ENCODE data around the gene ACBD6.

Gene ACBD6

GRCh38 chr1:180384286-180385005 lies 117.9 kb downstream of the ACBD6 start:
- no peaks in the 10 kb centered on the region for H3F3A ChIP-seq (ENCODE audit: control insufficient read depth, insufficient read depth)
- TF ChIP-seq EZH2phosphoT487 (IDR thresholded peaks at IDR 0.05; ENCODE audit: borderline replicate concordance, low read length) (no peak), CTCF (IDR thresholded peaks at IDR 0.05; ENCODE audit: low read depth, low read length, poor library complexity, severe bottlenecking) (no peak)
- H3K9me3 ChIP-seq (ENCODE audit: control insufficient read depth, insufficient read depth, low read length) = peaks cover 30% of the 10 kb centered on the region; the same call in 1 of the 2 replicates
- H3K4me2 ChIP-seq (ENCODE audit: low read length) = no peak overlapping the region
- no peak overlapping the region for H3K4me3 ChIP-seq (ENCODE audit: low read length)
- no peaks in the 10 kb centered on the region for H3K9me2 ChIP-seq (replicated peaks; ENCODE audit: control insufficient read depth, low read length)
- H3K27me3 ChIP-seq (ENCODE audit: control insufficient read depth, low read length) = no peaks in the 10 kb centered on the region
- no peaks in the 10 kb centered on the region for H3K4me1 ChIP-seq (ENCODE audit: control insufficient read depth, low read length)
- H3K27ac ChIP-seq (ENCODE audit: low read depth, low read length) = no peak overlapping the region
- peaks cover 42% of the 10 kb centered on the region for H3K79me2 ChIP-seq (ENCODE audit: control insufficient read depth, low read length)
- H4K20me1 ChIP-seq (ENCODE audit: control insufficient read depth, insufficient read depth, low read depth, low read length) = no peaks in the 10 kb centered on the region
- peaks cover 15% of the 10 kb centered on the region for H3K36me3 ChIP-seq (ENCODE audit: control insufficient read depth, low read length)

- Histone ChIP-seq H3K27ac (ENCODE audit: low read depth, low read length) (no peak overlapping the region), H3K36me3 (ENCODE audit: control insufficient read depth, low read length) (peaks cover 15% of the 10 kb centered on the region), H3K9me3 (ENCODE audit: control insufficient read depth, insufficient read depth, low read length) (peaks cover 34% of the 10 kb centered on the region; the same call in 1 of the 2 replicates), H4K20me1 (ENCODE audit: control insufficient read depth, insufficient read depth, low read depth, low read length) (no peaks in the 10 kb centered on the region), H3K4me2 (ENCODE audit: low read length) (no peak overlapping the region), H3K4me3 (ENCODE audit: low read length) (no peak overlapping the region), H3K27me3 (ENCODE audit: control insufficient read depth, low read length) (no peaks in the 10 kb centered on the region), H3K4me1 (ENCODE audit: control insufficient read depth, low read length) (no peaks in the 10 kb centered on the region), H3K9me2 (replicated peaks; ENCODE audit: control insufficient read depth, low read length) (no peaks in the 10 kb centered on the region), H3F3A (ENCODE audit: control insufficient read depth, insufficient read depth) (no peaks in the 10 kb centered on the region), H3K79me2 (ENCODE audit: control insufficient read depth, low read length) (peaks cover 58% of the 10 kb centered on the region)
- TF ChIP-seq EZH2phosphoT487 (IDR thresholded peaks at IDR 0.05; ENCODE audit: borderline replicate concordance, low read length) = no peak
- TF ChIP-seq CTCF (IDR thresholded peaks at IDR 0.05; ENCODE audit: low read depth, low read length, poor library complexity, severe bottlenecking) = no peak
These were observed 119.9 kb downstream of the ACBD6 start for GRCh38 chr1:180382326-180383115.

- Histone ChIP-seq H3K27ac (ENCODE audit: low read depth, low read length) (no peak overlapping the region), H3K4me2 (ENCODE audit: low read length) (no peak overlapping the region), H3F3A (ENCODE audit: control insufficient read depth, insufficient read depth) (no peaks in the 10 kb centered on the region), H3K36me3 (ENCODE audit: control insufficient read depth, low read length) (peaks cover 9% of the 10 kb centered on the region; the same call in 1 of the 2 replicates), H3K27me3 (ENCODE audit: control insufficient read depth, low read length) (no peaks in the 10 kb centered on the region), H3K4me1 (ENCODE audit: control insufficient read depth, low read length) (no peaks in the 10 kb centered on the region), H3K4me3 (ENCODE audit: low read length) (no peak overlapping the region), H4K20me1 (ENCODE audit: control insufficient read depth, insufficient read depth, low read depth, low read length) (no peaks in the 10 kb centered on the region), H3K9me3 (ENCODE audit: control insufficient read depth, insufficient read depth, low read length) (peaks cover 28% of the 10 kb centered on the region; the same call in 1 of the 2 replicates), H3K79me2 (ENCODE audit: control insufficient read depth, low read length) (peaks cover 58% of the 10 kb centered on the region), H3K9me2 (replicated peaks; ENCODE audit: control insufficient read depth, low read length) (no peaks in the 10 kb centered on the region)
- TF ChIP-seq EZH2phosphoT487 (IDR thresholded peaks at IDR 0.05; ENCODE audit: borderline replicate concordance, low read length) (no peak), CTCF (IDR thresholded peaks at IDR 0.05; ENCODE audit: low read depth, low read length, poor library complexity, severe bottlenecking) (no peak)
These were observed 121.2 kb downstream of the ACBD6 start for GRCh38 chr1:180381184-180381580.

Data from DOHH2 (cell line).